Medulla oblongata (tissue), 1 donor: ENCODE data around the gene GLRX5.
A peak's percentile ranks its signal among the peaks of the same experiment; 100 is the strongest.

Experiments used
- DNase-seq: peaks from one replicate; pipeline ENCODE4 v3.0.0-alpha.2; 2015; ENCODE audit errors: extremely low spot score

GLRX5 gene

DNA sequence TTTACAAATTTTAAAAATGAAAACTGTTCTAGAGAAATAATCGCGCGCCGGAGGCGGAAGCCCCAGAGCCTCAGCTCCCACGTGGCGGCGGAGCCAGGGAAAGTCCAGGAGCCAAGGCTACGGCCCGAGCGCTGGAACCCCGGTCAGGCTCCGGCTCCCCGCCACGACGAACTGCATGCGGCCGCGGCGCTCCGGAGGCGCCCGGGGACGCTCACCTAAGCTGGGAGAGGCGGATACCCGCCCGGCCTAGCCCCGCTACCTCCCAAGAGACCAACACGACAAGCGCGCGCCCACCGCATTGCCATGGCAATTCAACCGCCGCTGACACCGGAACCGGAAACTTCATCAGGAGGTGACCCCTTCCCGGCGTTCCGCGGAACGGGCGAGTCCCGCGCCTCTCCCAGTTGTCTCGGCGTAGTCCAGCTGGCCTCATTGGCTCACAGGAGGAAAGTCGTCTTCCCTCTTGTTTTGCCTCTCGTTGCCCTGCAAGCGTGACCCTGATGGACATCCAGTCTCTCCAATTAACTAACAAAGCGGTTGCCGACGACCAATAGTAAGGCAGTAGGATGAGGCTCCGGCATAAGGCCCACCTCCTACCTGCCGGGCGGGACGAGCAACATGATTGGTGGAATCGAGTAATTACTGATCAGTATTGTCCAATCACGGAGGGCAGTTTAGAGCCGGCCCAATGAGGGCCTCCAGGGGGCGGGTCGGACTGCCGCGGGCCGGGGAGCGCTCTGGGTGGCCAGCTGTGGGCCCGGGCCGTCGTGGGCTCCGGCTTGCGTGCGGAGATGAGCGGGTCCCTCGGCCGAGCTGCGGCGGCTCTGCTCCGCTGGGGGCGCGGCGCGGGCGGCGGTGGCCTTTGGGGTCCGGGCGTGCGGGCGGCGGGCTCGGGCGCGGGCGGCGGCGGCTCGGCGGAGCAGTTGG lies at the start of gene GLRX5:
Gene GLRX5, plus strand, starts transcription at position 752 of the 927 bp plus-strand sequence. Its CDS starts 40 bp downstream, at position 792.
- peak; percentile 100 for DNase-seq

GRCh38 chr14:95485222-95485819 lies 49.5 kb upstream of the GLRX5 start:
- DNase-seq, result no peak

DNA sequence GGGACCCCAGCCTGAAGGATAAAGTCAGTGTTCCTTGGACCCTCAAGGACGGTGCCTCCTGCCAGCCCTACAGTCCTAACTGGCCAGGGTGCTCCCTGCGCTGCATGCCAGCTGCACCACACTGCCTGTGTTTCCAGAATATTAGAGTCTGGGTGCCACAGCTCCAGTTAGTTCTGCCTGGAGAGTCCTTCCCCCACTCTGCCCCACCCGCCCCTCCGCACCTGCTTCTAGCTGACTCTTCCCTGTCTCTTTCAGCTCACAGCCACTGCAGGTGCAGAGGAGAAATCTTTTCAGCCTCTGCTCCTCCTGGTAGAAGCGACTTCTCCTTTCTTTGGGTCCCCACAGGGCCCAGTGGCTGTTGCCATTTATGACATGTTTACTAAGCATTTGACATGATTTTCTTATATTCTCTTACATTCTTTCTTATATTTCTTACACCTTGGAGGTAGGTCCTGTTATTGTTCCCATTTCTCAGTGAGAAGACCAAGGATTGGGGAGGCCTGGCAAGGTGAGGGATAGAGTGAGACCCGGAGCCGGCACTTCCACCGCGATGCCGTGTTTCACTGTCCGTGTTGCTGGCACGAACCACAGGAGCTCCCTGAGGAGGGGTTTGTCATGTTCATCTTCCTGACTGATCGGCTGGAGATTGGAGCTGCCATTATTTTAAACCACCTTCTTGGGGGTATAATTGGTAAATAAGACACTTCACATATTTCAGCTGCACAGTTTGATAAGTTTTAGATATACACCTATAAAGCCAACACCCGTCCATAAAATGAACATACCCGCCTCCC lies 47.8 kb upstream of the GLRX5 start:
- no peak for DNase-seq

GRCh38 chr14:95487669-95488084 lies 47.2 kb upstream of the GLRX5 start:
- no peak for DNase-seq

GRCh38 chr14:95488376-95489213 lies 46.3 kb upstream of the GLRX5 start:
- DNase-seq, result no peak

DNA sequence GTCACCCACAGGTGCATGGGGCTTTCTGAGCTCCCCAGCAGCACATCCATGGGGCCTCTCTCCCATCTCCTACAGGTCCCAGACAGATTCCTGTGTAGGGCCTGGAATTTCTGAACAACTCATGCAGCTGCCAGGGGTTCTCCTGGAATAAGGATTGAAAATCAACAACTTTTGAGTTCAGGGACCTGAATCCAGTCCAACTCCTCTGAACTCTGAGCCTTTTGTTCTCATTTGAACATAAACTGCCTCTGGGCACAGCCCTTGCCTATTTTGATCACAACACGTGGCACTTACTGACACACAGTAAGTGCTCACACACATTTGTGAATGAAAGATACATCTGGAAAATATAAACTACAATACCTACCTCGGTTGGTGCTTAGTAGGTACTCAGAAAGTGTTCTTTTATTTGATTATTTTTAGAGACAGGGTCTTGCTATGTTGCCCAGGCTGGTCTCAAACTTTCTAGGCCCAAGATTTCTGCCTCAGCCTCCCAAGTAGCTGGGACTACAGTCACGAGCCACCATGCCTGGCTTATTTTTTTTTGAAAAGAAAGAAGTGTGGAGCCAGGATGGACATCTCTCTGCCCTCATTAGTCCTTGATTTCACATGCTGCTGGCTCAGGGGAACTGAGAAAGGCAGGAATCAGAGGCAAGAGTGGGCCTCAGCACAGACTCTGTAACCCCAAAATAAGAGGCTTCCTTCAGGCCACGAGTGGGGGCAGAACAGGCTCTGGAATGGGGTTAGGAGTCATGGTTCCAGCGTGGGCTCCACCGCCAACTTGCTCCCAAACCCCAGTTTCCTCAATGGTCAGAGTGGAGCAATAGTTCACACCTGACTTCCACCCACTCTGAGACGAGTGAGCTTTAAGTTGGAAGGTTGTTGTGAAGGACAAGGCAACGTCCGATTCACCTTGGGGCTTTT lies 45.4 kb upstream of the GLRX5 start:
- DNase-seq, result no peak

DNA sequence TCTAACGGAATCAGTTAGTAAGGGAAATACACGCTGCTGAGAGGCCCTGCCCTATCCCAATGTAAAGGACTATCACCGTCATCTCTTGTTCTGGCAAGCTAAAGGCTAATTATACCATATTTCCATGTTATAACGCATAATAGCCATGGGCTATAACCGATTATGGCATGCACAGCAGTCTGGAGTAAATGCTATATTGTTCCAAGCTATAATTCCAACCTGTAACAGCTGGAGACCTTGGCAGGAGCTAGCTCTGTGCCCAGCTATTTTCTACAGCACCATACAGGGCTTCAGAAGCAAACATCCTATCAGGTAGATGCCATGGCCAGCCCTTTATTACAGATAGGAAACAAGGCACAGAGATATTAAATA lies 44.7 kb upstream of the GLRX5 start:
- no peak for DNase-seq

- DNase-seq, result peak; percentile 60
Observed at GRCh38 chr14:95490727-95491451, 44.0 kb upstream of the GLRX5 start.

DNA sequence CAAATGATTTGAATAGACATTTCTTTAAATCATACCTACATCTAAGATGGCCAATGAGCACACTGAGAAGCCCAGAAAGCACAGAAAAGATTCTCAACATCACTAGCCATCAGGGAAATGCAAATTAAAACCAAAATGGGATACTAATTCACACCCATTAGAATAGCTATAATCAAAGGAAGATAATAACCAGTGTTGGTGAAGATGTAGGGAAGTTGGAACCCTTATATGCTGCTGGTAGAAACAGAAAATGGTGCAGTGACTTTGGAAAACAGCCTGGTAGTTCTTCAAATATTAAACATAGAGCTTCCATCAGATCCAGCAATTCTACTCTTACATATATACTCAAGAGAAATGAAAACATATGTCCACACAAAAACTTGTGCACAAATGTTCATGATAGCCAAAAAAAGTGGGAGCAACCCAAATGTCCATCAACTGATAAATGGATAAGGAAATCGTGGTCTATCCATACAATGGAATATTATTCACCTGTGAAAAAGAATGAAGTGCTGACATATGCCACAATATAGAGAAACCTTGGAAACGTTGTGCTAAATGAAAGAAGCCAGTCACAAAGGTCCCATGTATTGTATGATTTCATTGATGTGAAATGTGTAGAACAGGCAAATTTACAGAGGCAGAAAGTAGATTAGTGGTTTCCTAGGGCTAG lies 42.8 kb upstream of the GLRX5 start:
- DNase-seq, result no peak

- DNase-seq, result no peak
Observed at GRCh38 chr14:95493503-95493902, 41.3 kb upstream of the GLRX5 start.

GRCh38 chr14:95493976-95494375 lies 40.9 kb upstream of the GLRX5 start:
- DNase-seq, result no peak

DNA sequence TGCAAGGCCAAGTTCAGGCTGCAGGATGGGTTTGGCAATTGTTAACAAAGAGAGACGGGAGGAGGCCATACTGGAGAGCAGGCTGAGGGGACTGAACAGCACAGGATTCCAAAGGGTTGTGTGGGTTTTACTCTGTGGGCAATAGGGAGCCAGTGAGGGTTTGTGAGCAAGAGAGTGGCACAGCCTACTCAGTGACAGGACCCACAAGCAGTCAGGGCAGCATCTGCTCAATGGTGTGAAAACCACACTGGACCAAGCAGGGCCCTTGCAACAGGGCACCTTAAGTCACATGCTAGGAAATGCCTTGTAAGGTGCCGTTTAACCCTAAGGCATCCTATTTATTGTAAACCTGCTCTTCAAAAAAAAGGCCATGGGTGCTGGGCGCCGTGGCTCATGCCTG lies 40.4 kb upstream of the GLRX5 start:
- DNase-seq, result no peak

DNA sequence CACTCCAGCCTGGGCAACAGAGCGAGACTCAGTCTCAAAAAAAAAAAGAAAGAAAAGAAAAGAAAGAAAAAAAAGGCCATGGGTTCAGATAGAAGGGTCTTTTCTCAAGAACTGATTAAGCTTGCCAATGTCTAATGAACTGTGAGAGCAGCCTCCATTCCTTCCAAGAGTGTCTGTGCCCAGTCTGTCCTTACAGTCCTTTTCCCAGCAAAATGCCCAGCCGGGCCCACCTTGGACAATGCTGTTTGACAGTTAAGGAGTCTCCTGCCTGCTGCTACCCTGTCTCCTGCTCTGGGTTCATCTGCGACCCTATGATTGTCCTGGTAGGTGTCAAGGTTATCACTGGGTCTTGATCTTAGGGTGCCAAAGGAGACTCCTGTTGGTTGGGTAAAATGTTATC lies 39.8 kb upstream of the GLRX5 start:
- peak; percentile 58 for DNase-seq

GRCh38 chr14:95495538-95496025 lies 39.3 kb upstream of the GLRX5 start:
- DNase-seq, result peak; percentile 63

GRCh38 chr14:95496111-95496681 lies 38.7 kb upstream of the GLRX5 start:
- DNase-seq, result peak; percentile 28

DNA sequence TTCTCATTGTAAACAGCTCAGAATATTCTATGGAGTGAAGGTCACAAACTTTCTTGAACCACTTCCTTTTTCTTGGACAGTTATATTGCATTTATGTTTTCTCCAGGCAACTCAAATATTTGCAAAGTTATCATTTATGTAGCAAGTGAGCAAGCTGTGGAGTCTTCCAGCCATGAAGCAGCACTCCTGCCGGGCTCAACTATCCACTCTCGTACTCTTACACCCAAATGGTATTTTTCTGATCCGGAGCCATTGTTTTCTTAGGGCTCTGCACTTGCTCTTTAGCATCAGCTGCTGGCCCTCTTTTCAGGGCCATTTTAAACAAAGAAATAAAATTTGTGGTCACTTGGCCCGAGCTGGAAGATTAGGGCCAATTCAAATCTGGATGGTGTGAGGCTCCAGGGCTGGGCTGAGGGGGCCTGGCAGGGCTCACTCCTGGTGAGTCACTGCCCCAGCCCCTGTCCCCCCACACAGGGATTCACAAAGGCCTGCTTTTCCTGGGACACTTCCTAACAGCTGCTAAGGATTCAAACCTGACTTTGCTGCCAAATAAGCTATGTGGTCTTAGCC lies 38.1 kb upstream of the GLRX5 start:
- DNase-seq, result peak; percentile 55

GRCh38 chr14:95497561-95498011 lies 37.3 kb upstream of the GLRX5 start:
- DNase-seq, result peak; percentile 37
